Tibial nerve (tissue), 4 donors: ENCODE results near the gene IRGQ. TPM values are rescaled to one million over a fixed set of nuclear protein-coding genes. Genes with fewer than 3 reads are reported as not detected.

Source experiments
- DNase-seq, 2 donors: peaks; one replicate each; pipeline ENCODE4 v3.0.0-alpha.2; 2019; ENCODE audit warnings: low spot score in 2 of 2
- H3K27ac ChIP-seq, 4 donors: fragments of 200-600 bp; sonication (generic) in 3 of 4; one replicate each; pipeline ENCODE4 v1.5.1; 2017 to 2019; ENCODE audit warnings: mild to moderate bottlenecking in 1 of 4
- H3K27me3 ChIP-seq, 2 donors: fragments of 200-600 bp; sonication (generic) in 1 of 2; one replicate each; pipeline versions ENCODE4 v1.5.1 to v1.6.0; 2017 to 2019
- H3K36me3 ChIP-seq, 3 donors: fragments of 200-600 bp; sonication (generic); one replicate each; pipeline ENCODE4 v1.5.1; 2018 to 2019
- H3K4me1 ChIP-seq, 4 donors: fragments of 200-600 bp; sonication (generic) in 3 of 4; one replicate each; pipeline ENCODE4 v1.5.1; 2017 to 2019
- H3K4me3 ChIP-seq, 4 donors: fragments of 200-600 bp; sonication (generic) in 3 of 4; one replicate each; pipeline ENCODE4 v1.5.1; 2017 to 2019; ENCODE audit warnings: mild to moderate bottlenecking in 1 of 4, moderate library complexity in 1 of 4
- H3K9me3 ChIP-seq, 4 donors: fragments of 200-600 bp; sonication (generic) in 3 of 4; one replicate each; pipeline ENCODE4 v1.5.1; 2017 to 2019
- EP300 ChIP-seq, 2 donors: sonication (generic); formaldehyde crosslinking; IDR thresholded peaks; one replicate each; pipeline ENCODE4 v1.6.1; 2017; ENCODE audit warnings: antibody characterized with exemption in 2 of 2, mild to moderate bottlenecking in 1 of 2
- POLR2A ChIP-seq, 2 donors: fragments of 450-650 bp; IDR thresholded peaks; one replicate each; pipeline ENCODE4 v1.6.1; 2017; ENCODE audit warnings: antibody characterized with exemption in 2 of 2, mild to moderate bottlenecking in 2 of 2, moderate library complexity in 2 of 2
- WGBS, 2 donors: methylation state at CpG; one replicate each; pipeline ENCODE4 v1.1.5; 2018; 5-methylcytosine and 5-hydroxymethylcytosine counted together
- total RNA-seq, 4 donors: library from RNA; depleted of rRNA; stranded (reverse); fragments of >200 nt; gene quantifications; one replicate each; pipeline ENCODE4 v1.1.0, GENCODE V29; 2016
- TF ChIP-seq, protein P1 (sequence below), 5 experiments: fragments of 200-600 bp in 3 of 5; fragments of 450-650 bp in 2 of 5; sonication (generic) in 3 of 5; IDR thresholded peaks; one replicate each; pipeline ENCODE4 v1.5.1; 2016 to 2019; ENCODE audit warnings: antibody characterized with exemption in 5 of 5, mild to moderate bottlenecking in 3 of 5, moderate library complexity in 2 of 5

IRGQ gene
- total RNA-seq, 4 donors from 2014 or later, result 21.6 to 26.1 (median 23.6) TPM

DNA sequence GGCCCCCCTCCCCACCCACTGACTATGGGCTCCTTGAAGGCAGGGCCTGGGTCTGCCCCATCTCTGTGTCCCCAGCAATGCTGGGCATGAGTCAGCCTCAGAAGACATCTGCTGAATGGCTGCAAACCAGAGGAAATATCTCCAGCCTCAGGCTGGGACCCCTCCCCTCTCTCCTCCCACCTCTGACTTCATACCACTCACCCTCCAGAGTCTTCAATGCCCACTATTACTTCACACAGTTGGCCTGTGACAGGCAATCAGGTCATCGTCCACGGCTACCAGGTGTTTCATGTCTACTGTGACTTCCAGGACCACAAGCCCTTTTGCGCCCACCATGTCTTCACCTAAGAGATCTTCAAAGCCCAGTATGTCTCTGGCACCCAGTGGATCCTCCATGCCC, 15.9 kb upstream of the IRGQ start, which contains the start of gene SRRM5:
Gene SRRM5, plus strand, starts transcription at position 301 of the 400 bp plus-strand sequence. Its CDS starts 34 bp downstream, at position 335.
- 91% methylated on average over 3 of the region's 3 CpGs for WGBS, 2 donors
- peaks cover 0 to 20% (median 0%) of the 10 kb centered on the region in 4 donors for H3K4me1 ChIP-seq

GRCh38 chr19:43610493-43610892, 14.6 kb upstream of the IRGQ start:
- H3K9me3 ChIP-seq, result no peaks in the 10 kb centered on the region
- peaks cover 0 to 54% (median 0%) of the 10 kb centered on the region in 3 donors for H3K36me3 ChIP-seq
- H3K4me3 ChIP-seq, result no peak overlapping the region
- H3K4me1 ChIP-seq, result peaks cover 0 to 14% (median 0%) of the 10 kb centered on the region in 4 donors
- no peaks in the 10 kb centered on the region for H3K27me3 ChIP-seq
- no peak for TF ChIP-seq POLR2A (IDR thresholded peaks at IDR 0.05)
- TF ChIP-seq, protein P1, sequence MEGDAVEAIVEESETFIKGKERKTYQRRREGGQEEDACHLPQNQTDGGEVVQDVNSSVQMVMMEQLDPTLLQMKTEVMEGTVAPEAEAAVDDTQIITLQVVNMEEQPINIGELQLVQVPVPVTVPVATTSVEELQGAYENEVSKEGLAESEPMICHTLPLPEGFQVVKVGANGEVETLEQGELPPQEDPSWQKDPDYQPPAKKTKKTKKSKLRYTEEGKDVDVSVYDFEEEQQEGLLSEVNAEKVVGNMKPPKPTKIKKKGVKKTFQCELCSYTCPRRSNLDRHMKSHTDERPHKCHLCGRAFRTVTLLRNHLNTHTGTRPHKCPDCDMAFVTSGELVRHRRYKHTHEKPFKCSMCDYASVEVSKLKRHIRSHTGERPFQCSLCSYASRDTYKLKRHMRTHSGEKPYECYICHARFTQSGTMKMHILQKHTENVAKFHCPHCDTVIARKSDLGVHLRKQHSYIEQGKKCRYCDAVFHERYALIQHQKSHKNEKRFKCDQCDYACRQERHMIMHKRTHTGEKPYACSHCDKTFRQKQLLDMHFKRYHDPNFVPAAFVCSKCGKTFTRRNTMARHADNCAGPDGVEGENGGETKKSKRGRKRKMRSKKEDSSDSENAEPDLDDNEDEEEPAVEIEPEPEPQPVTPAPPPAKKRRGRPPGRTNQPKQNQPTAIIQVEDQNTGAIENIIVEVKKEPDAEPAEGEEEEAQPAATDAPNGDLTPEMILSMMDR (IDR thresholded peaks at IDR 0.05), result no peak
- TF ChIP-seq EP300 (IDR thresholded peaks at IDR 0.05), result no peak
- no peak for DNase-seq
- WGBS, 2 donors, result 35 to 51% methylated on average over 3 of the region's 3 CpGs
- H3K27ac ChIP-seq, result peak overlapping the region in 2 of 4 donors; percentile 39 to 50

More for the DNA sequence above, 15.9 kb upstream of the IRGQ start, which contains the start of gene SRRM5:
- TF ChIP-seq POLR2A (IDR thresholded peaks at IDR 0.05) (no peak), EP300 (IDR thresholded peaks at IDR 0.05) (no peak)
- TF ChIP-seq, protein P1 (IDR thresholded peaks at IDR 0.05), result no peak
- H3K4me3 ChIP-seq, result no peak within 1 kb of the TSS
- no peaks in the 10 kb centered on the region for H3K27me3 ChIP-seq
- H3K9me3 ChIP-seq, result no peaks in the 10 kb centered on the region
- DNase-seq, result no peak
- H3K36me3 ChIP-seq, result peaks cover 0 to 48% (median 0%) of the 10 kb centered on the region in 3 donors
- peak within 1 kb of the TSS in 1 of 4 donors; percentile 50 for H3K27ac ChIP-seq

- Histone ChIP-seq H3K4me1 (peaks cover 0 to 14% (median 0%) of the 10 kb centered on the region in 4 donors), H3K36me3 (peaks cover 0 to 58% (median 0%) of the 10 kb centered on the region in 3 donors), H3K9me3 (no peaks in the 10 kb centered on the region), H3K27me3 (no peaks in the 10 kb centered on the region), H3K4me3 (no peak overlapping the region), H3K27ac (peak overlapping the region in 1 of 4 donors; percentile 39)
- TF ChIP-seq, protein P1 (IDR thresholded peaks at IDR 0.05), result no peak
- TF ChIP-seq POLR2A (IDR thresholded peaks at IDR 0.05) (no peak), EP300 (IDR thresholded peaks at IDR 0.05) (no peak)
- 75 to 85% methylated on average over 7 of the region's 7 CpGs for WGBS, 2 donors
- DNase-seq, result no peak
Observed at GRCh38 chr19:43609872-43610271, 13.9 kb upstream of the IRGQ start.

GRCh38 chr19:43607238-43608205, 11.6 kb upstream of the IRGQ start:
- TF ChIP-seq POLR2A (IDR thresholded peaks at IDR 0.05) (no peak), EP300 (IDR thresholded peaks at IDR 0.05) (no peak)
- TF ChIP-seq, protein P1 (IDR thresholded peaks at IDR 0.05), result no peak
- Histone ChIP-seq H3K4me1 (peaks cover 0 to 10% (median 0%) of the 10 kb centered on the region in 4 donors), H3K4me3 (no peak overlapping the region), H3K27me3 (no peaks in the 10 kb centered on the region), H3K27ac (no peak overlapping the region), H3K9me3 (no peaks in the 10 kb centered on the region), H3K36me3 (peaks cover 0 to 46% (median 0%) of the 10 kb centered on the region in 3 donors)
- no peak for DNase-seq
- 68 to 79% methylated on average over 26 to 28 of the region's 28 CpGs for WGBS, 2 donors
